ENCODE data around the gene ACTR10. TPM values are rescaled to one million over a fixed set of nuclear protein-coding genes. Genes with fewer than 3 reads are reported as not detected.

ACTR10 gene
- total and polyA plus RNA-seq, 2 of the 8 experiments (the other 6 are each of a cell fraction or from before 2014, with no cell fraction given) = 15.4 to 34.6 TPM

DNA sequence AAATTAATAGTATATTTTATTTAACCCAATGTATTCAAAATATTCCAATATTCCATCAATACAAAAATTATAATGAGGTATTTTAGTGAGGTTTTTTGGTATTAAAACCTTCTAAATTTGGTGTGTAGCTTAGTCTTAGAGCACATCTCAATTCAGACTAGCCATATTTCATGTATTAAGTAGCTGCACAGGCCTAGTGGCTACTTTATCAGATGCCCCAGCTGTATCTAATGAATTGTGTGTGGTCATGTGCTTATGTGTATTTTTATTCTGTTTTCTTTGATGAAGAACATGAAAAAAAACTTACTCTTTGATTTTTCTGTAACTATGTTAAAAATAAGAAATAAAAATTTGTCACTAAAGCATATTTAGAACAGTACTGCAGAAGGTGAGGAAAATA lies 13.2 kb downstream of the ACTR10 start:
- H2AK5ac ChIP-seq (ENCODE audit: low read depth, low read length) = no peak overlapping the region
- H3K23me2 ChIP-seq (ENCODE audit: low read depth, low read length) = no peaks in the 10 kb centered on the region
- no peak overlapping the region for H3K56ac ChIP-seq (replicated peaks; ENCODE audit: insufficient read length, low read depth, low read length)
- H2BK5ac ChIP-seq (ENCODE audit: low read depth, low read length) = no peak overlapping the region
- H3K4ac ChIP-seq (replicated peaks; ENCODE audit: insufficient read length, low read depth, low read length) = no peak overlapping the region
- no peak overlapping the region for H3K4me2 ChIP-seq (ENCODE audit: insufficient read depth in 1 of 2, low read depth in 2 of 2, low read length in 2 of 2)
- no peak overlapping the region for H4K5ac ChIP-seq (ENCODE audit: insufficient read length, low read depth, low read length)
- ChIA-PET CTCF (ENCODE audit: partially characterized antibody) (interaction anchor here (1.1 kb wide), 1 partner anchor 106 kb away, joined by 3 read pairs; no protein-coding TSS in a partner anchor), POLR2A (ENCODE audit: partially characterized antibody) (no interaction called here)
- H2BK12ac ChIP-seq (ENCODE audit: low read depth, low read length) = no peak overlapping the region
- H3K9me3 ChIP-seq (ENCODE audit: insufficient read depth in 2 of 2, low read depth in 1 of 2, low read length in 1 of 2) = no peaks in the 10 kb centered on the region
- H3K4me3 ChIP-seq (ENCODE audit: extremely low read depth in 1 of 4, insufficient read depth in 2 of 4, low read depth in 3 of 4, low read length in 4 of 4) = no peak overlapping the region
- no peak overlapping the region for H3K14ac ChIP-seq (ENCODE audit: insufficient read length)
- H3K79me2 ChIP-seq (ENCODE audit: control insufficient read depth in 1 of 2, insufficient read depth in 2 of 2, low read length in 2 of 2) = no peaks in the 10 kb centered on the region
- FAIRE-seq (no peak), DNase-seq (ENCODE audit: low read depth in 1 of 2, low spot score in 2 of 2) (no peak)
- H3K9ac ChIP-seq (replicated peaks in 1 of 4; ENCODE audit: extremely low read depth in 1 of 4, low read depth in 3 of 4, low read length in 3 of 4) = no peak overlapping the region
- H3K23ac ChIP-seq (ENCODE audit: insufficient read length) = no peak overlapping the region
- no peak overlapping the region for H4K91ac ChIP-seq (replicated peaks; ENCODE audit: insufficient read length, low read length)
- H3K27me3 ChIP-seq (replicated peaks in 1 of 4; ENCODE audit: control insufficient read depth in 3 of 4, extremely low read depth in 1 of 4, insufficient read depth in 3 of 4, low read length in 3 of 4) = no peaks in the 10 kb centered on the region
- H2AFZ ChIP-seq (ENCODE audit: low read length) = no peak overlapping the region
- no peaks in the 10 kb centered on the region for H4K20me1 ChIP-seq (replicated peaks in 1 of 2; ENCODE audit: control insufficient read depth in 1 of 2, insufficient read depth in 2 of 2, low read length in 2 of 2)
- H4K8ac ChIP-seq (ENCODE audit: extremely low read depth, insufficient read depth, low read length) = no peak overlapping the region
- peaks cover 0 to 35% (median 4%) of the 10 kb centered on the region in 4 experiments; a peak in 5 of 8 replicates for H3K36me3 ChIP-seq (ENCODE audit: control insufficient read depth in 2 of 4, insufficient read depth in 4 of 4, low read length in 3 of 4)
- H2BK120ac ChIP-seq (replicated peaks; ENCODE audit: low read depth, low read length) = no peak overlapping the region
- no peak overlapping the region for H2BK20ac ChIP-seq (ENCODE audit: low read length)
- H3K4me1 ChIP-seq (replicated peaks in 1 of 4; ENCODE audit: control insufficient read depth in 3 of 4, insufficient read depth in 4 of 4, low read length in 3 of 4) = no peaks in the 10 kb centered on the region
- no peak overlapping the region for H3K18ac ChIP-seq (ENCODE audit: extremely low read depth, low read length)
- no peak overlapping the region for H3K27ac ChIP-seq (ENCODE audit: low read depth, low read length)
- H2BK15ac ChIP-seq (ENCODE audit: low read length) = no peak overlapping the region
- H3K79me1 ChIP-seq (ENCODE audit: low read depth, low read length) = no peaks in the 10 kb centered on the region
- TF ChIP-seq POU5F1 (IDR thresholded peaks at IDR 0.05; ENCODE audit: low read depth, low read length) (no peak), CBX8 (IDR thresholded peaks at IDR 0.05; ENCODE audit: borderline replicate concordance, low read depth, low read length) (no peak), PHF8 (conservative IDR thresholded peaks at IDR 0.05; ENCODE audit: low read depth, low read length) (no peak), RNF2 (IDR thresholded peaks at IDR 0.05; ENCODE audit: borderline replicate concordance, low read depth, low read length, missing control alignments, poor library complexity, severe bottlenecking) (no peak), SP4 (IDR thresholded peaks at IDR 0.05; ENCODE audit: low read length) (no peak), TEAD4 (IDR thresholded peaks at IDR 0.05; ENCODE audit: low read depth, low read length) (no peak)
